Activated CD4-positive, alpha-beta T cell treated with anti-CD3 and anti-CD28 coated beads for 48 hours (primary cell): ENCODE measurements around the gene TREH.

Source experiments
- DNase-seq: peaks from one replicate; pipeline ENCODE4 v3.0.0-alpha.2; 2020

Gene TREH

GRCh38 chr11:118662401-118663271 lies 16.8 kb downstream of the TREH start:
- DNase-seq = no peak

- no peak for DNase-seq
Measured at GRCh38 chr11:118661425-118662301, 17.8 kb downstream of the TREH start.

- DNase-seq = no peak
Measured at GRCh38 chr11:118660681-118661424, 18.6 kb downstream of the TREH start.

- no peak for DNase-seq
Measured at GRCh38 chr11:118659953-118660680, 19.3 kb downstream of the TREH start.

- peak; percentile 96 for DNase-seq
Measured at GRCh38 chr11:118659314-118659952, 20.0 kb downstream of the TREH start.

GRCh38 chr11:118658429-118659313 lies 20.8 kb downstream of the TREH start:
- DNase-seq = peak; percentile 25

GRCh38 chr11:118657709-118658428 lies 21.6 kb downstream of the TREH start:
- no peak for DNase-seq

GRCh38 chr11:118657238-118657637 lies 22.2 kb downstream of the TREH start:
- no peak for DNase-seq

- DNase-seq = no peak
Measured at GRCh38 chr11:118656563-118657165, 22.8 kb downstream of the TREH start.

GRCh38 chr11:118655486-118656190 lies 23.8 kb downstream of the TREH start:
- DNase-seq = no peak

GRCh38 chr11:118653684-118654390 lies 25.6 kb downstream of the TREH start:
- no peak for DNase-seq

- DNase-seq = no peak
Measured at GRCh38 chr11:118652681-118653181, 26.7 kb downstream of the TREH start.

- DNase-seq = no peak
Measured at GRCh38 chr11:118651820-118652219, 27.6 kb downstream of the TREH start.

- no peak for DNase-seq
Measured at GRCh38 chr11:118650366-118650765, 29.1 kb downstream of the TREH start.

- DNase-seq = no peak
Measured at GRCh38 chr11:118649941-118650340, 29.5 kb downstream of the TREH start.

GRCh38 chr11:118648291-118648690 lies 31.2 kb downstream of the TREH start:
- no peak for DNase-seq

GRCh38 chr11:118646393-118646792 lies 33.1 kb downstream of the TREH start:
- DNase-seq = no peak

- no peak for DNase-seq
Measured at GRCh38 chr11:118645066-118645715, 34.3 kb downstream of the TREH start.
